ENCODE results near the gene CHST6.

DNA sequence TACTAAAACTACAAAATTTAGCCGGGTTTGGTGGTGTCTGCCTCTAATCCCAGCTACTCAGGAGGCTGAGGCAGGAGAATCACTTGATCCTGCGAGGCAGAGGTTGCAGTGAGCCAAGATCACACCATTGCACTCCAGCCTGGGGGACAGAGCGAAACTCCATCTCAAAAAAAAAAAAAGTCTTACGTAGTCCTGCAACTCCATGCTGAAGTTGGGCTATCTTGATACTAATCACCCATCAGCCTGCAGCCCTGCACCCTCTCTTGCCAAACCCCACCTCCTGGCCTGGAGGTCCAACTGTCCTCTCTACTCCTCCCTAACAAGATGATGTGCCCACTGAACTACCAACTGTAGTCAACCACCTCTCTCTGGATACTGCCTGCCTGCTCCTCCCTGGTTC is 35.5 kb downstream of the CHST6 start:
- TF ChIP-seq, protein P1, sequence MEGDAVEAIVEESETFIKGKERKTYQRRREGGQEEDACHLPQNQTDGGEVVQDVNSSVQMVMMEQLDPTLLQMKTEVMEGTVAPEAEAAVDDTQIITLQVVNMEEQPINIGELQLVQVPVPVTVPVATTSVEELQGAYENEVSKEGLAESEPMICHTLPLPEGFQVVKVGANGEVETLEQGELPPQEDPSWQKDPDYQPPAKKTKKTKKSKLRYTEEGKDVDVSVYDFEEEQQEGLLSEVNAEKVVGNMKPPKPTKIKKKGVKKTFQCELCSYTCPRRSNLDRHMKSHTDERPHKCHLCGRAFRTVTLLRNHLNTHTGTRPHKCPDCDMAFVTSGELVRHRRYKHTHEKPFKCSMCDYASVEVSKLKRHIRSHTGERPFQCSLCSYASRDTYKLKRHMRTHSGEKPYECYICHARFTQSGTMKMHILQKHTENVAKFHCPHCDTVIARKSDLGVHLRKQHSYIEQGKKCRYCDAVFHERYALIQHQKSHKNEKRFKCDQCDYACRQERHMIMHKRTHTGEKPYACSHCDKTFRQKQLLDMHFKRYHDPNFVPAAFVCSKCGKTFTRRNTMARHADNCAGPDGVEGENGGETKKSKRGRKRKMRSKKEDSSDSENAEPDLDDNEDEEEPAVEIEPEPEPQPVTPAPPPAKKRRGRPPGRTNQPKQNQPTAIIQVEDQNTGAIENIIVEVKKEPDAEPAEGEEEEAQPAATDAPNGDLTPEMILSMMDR (IDR thresholded peaks at IDR 0.05 in 4 of 5, conservative IDR thresholded peaks at IDR 0.05 in 1 of 5) = no peak
- TF ChIP-seq POLR2A (IDR thresholded peaks at IDR 0.05) = no peak
